Lower lobe of right lung (tissue), 2 donors: ENCODE measurements around the gene MROH8. TPM values are rescaled to one million over a fixed set of nuclear protein-coding genes. Genes with fewer than 3 reads are reported as not detected.
A peak's percentile ranks its signal among the peaks of the same experiment; 100 is the strongest.

Experiments
- ATAC-seq, 2 donors: fragments of 200-7000 bp; cut with Tn5 transposase; one replicate each; pipeline ENCODE4 v1.9.1; 2020 to 2022; ENCODE audit warnings: mild to moderate bottlenecking in 2 of 2, moderate library complexity in 2 of 2
- DNase-seq: peaks from one replicate; pipeline ENCODE4 v3.0.0-alpha.2; 2020
- H3K27ac ChIP-seq: fragments of 200-600 bp; one replicate; pipeline ENCODE4 v1.8.0; 2022
- H3K27me3 ChIP-seq: fragments of 200-600 bp; one replicate; pipeline ENCODE4 v1.8.0; 2022; ENCODE audit warnings: low read depth
- H3K36me3 ChIP-seq: fragments of 200-600 bp; one replicate; pipeline ENCODE4 v1.8.0; 2022; ENCODE audit warnings: mild to moderate bottlenecking
- H3K4me1 ChIP-seq: fragments of 200-600 bp; one replicate; pipeline ENCODE4 v1.8.0; 2022
- H3K4me3 ChIP-seq: fragments of 200-600 bp; one replicate; pipeline ENCODE4 v1.8.0; 2022; ENCODE audit warnings: mild to moderate bottlenecking
- H3K9me3 ChIP-seq: fragments of 200-600 bp; one replicate; pipeline ENCODE4 v1.8.0; 2022
- CTCF ChIP-seq: fragments of 200-600 bp; IDR thresholded peaks from one replicate; pipeline ENCODE4 v1.8.0; 2022; ENCODE audit warnings: antibody characterized with exemption, mild to moderate bottlenecking
- intact Hi-C: fragments of 100-400 bp; cut with DNase I; formaldehyde crosslinking; loops from one replicate; pipeline ENCODE4 v1.11.0; 2022
- total RNA-seq: library from RNA; stranded (reverse); fragmentation: NEBNext Ultra II Directional; extraction: Animal tissue kit (Norgen Biotek cat#: 25700); gene quantifications from one replicate; pipeline ENCODE4 v1.2.1, GENCODE V29; 2021
- donor health status: DM: no; HTN: yes; CAD: no; lungs with severe emphysema.

The MROH8 gene
- total RNA-seq, 1 donor from 2014 or later: 3.9 TPM

- DNase-seq (peak; percentile 86), ATAC-seq (peak; percentile 91 to 94)
- H3K27me3 ChIP-seq: no peaks in the 10 kb centered on the region
- peak; percentile 93 for TF ChIP-seq CTCF
- H3K9me3 ChIP-seq: no peaks in the 10 kb centered on the region
- peaks cover 33% of the 10 kb centered on the region for H3K4me1 ChIP-seq
- peaks cover 33% of the 10 kb centered on the region for H3K36me3 ChIP-seq
- intact Hi-C loops: no loop called here
- H3K27ac ChIP-seq: no peak overlapping the region
- no peak overlapping the region for H3K4me3 ChIP-seq
These were observed 12.9 kb upstream of the MROH8 start for GRCh38 chr20:37192137-37192854.

GRCh38 chr20:37190354-37191112, 11.2 kb upstream of the MROH8 start:
- ATAC-seq (no peak), DNase-seq (no peak)
- H3K27ac ChIP-seq: no peak overlapping the region
- TF ChIP-seq CTCF: no peak
- no peak overlapping the region for H3K4me3 ChIP-seq
- H3K27me3 ChIP-seq: no peaks in the 10 kb centered on the region
- H3K4me1 ChIP-seq: peaks cover 38% of the 10 kb centered on the region
- H3K9me3 ChIP-seq: no peaks in the 10 kb centered on the region
- intact Hi-C loops: no loop called here
- peaks cover 48% of the 10 kb centered on the region for H3K36me3 ChIP-seq

- no peak for DNase-seq
- Histone ChIP-seq H3K27me3 (no peaks in the 10 kb centered on the region), H3K4me3 (no peak overlapping the region), H3K36me3 (peaks cover 58% of the 10 kb centered on the region), H3K4me1 (peaks cover 28% of the 10 kb centered on the region), H3K27ac (no peak overlapping the region), H3K9me3 (no peaks in the 10 kb centered on the region)
- intact Hi-C loops: no loop called here
- TF ChIP-seq CTCF: no peak
- no peak for ATAC-seq
These were observed 10.2 kb upstream of the MROH8 start for GRCh38 chr20:37189416-37190016.

GRCh38 chr20:37188787-37189186, 9.4 kb upstream of the MROH8 start:
- H3K9me3 ChIP-seq: no peaks in the 10 kb centered on the region
- no peak for ATAC-seq
- intact Hi-C loops: no loop called here
- peaks cover 27% of the 10 kb centered on the region for H3K4me1 ChIP-seq
- H3K27me3 ChIP-seq: no peaks in the 10 kb centered on the region
- H3K36me3 ChIP-seq: peaks cover 61% of the 10 kb centered on the region
- no peak for TF ChIP-seq CTCF
- no peak overlapping the region for H3K4me3 ChIP-seq
- no peak overlapping the region for H3K27ac ChIP-seq
- no peak for DNase-seq

GRCh38 chr20:37185686-37186085, 6.3 kb upstream of the MROH8 start:
- no peak for TF ChIP-seq CTCF
- DNase-seq: no peak
- Histone ChIP-seq H3K4me1 (peaks cover 41% of the 10 kb centered on the region), H3K27ac (no peak overlapping the region), H3K27me3 (no peaks in the 10 kb centered on the region), H3K36me3 (peaks cover 72% of the 10 kb centered on the region), H3K4me3 (no peak overlapping the region), H3K9me3 (no peaks in the 10 kb centered on the region)
- intact Hi-C loops: no loop called here
- ATAC-seq: no peak
